Lower leg skin (tissue), 3 donors: ENCODE results near the gene LYVE1.

Experiments used
- POLR2A ChIP-seq, 2 donors: fragments of 450-650 bp; IDR thresholded peaks; one replicate each; pipeline ENCODE4 v1.6.1; 2016 to 2017; ENCODE audit warnings: antibody characterized with exemption in 2 of 2, mild to moderate bottlenecking in 1 of 2, moderate library complexity in 1 of 2
- TF ChIP-seq, protein P1 (sequence below), 3 donors: fragments of 450-650 bp; IDR thresholded peaks; one replicate each; pipeline ENCODE4 v1.5.1; 2016; ENCODE audit warnings: antibody characterized with exemption in 3 of 3, mild to moderate bottlenecking in 3 of 3, moderate library complexity in 2 of 3

DNA sequence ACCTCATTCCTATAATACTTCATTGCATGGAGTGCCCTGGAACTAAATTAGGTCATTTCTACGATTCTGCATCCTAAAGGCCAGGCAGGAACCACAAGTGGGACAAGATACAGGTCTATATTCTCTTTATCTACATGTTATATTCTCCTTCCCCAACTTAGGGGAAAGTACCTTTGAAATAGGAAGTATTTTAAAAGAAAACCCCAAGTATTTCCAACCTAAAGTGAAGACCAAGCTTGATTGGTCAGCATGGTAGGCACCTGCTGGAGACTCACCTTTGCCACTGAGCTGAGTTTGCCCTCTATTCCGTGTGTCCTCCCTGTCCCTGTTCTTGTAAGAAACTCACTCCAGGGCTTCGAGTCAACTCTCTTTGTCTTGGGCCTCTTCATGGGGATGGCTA, 11.2 kb upstream of the LYVE1 start:
- TF ChIP-seq, protein P1, sequence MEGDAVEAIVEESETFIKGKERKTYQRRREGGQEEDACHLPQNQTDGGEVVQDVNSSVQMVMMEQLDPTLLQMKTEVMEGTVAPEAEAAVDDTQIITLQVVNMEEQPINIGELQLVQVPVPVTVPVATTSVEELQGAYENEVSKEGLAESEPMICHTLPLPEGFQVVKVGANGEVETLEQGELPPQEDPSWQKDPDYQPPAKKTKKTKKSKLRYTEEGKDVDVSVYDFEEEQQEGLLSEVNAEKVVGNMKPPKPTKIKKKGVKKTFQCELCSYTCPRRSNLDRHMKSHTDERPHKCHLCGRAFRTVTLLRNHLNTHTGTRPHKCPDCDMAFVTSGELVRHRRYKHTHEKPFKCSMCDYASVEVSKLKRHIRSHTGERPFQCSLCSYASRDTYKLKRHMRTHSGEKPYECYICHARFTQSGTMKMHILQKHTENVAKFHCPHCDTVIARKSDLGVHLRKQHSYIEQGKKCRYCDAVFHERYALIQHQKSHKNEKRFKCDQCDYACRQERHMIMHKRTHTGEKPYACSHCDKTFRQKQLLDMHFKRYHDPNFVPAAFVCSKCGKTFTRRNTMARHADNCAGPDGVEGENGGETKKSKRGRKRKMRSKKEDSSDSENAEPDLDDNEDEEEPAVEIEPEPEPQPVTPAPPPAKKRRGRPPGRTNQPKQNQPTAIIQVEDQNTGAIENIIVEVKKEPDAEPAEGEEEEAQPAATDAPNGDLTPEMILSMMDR (IDR thresholded peaks at IDR 0.05): no peak
- no peak for TF ChIP-seq POLR2A (IDR thresholded peaks at IDR 0.05)
